Spleen (tissue), 11 donors: ENCODE measurements around the gene SPINT2. TPM values are rescaled to one million over a fixed set of nuclear protein-coding genes. Genes with fewer than 3 reads are reported as not detected.

Experiments
- DNase-seq: peaks from one replicate; pipeline ENCODE4 v3.0.0-alpha.2; 2020
- H3K27ac ChIP-seq, 8 donors: fragments of 200-600 bp; sonication (generic) in 7 of 8; 1 replicate in 4 of 8; 2 replicates in 4 of 8; pipeline versions ENCODE4 v1.5.0 to v1.8.0; 2016 to 2021; ENCODE audit warnings: inconsistent platforms in 4 of 8, mild to moderate bottlenecking in 4 of 8, moderate library complexity in 1 of 8
- H3K27me3 ChIP-seq, 7 donors: fragments of 200-600 bp; sonication (generic) in 6 of 7; replicated peaks in 1 of 7; 1 replicate in 4 of 7; 2 replicates in 3 of 7; pipeline versions ENCODE4 v1.5.0 to v1.8.0; 2016 to 2021; ENCODE audit warnings: inconsistent platforms in 3 of 7, mild to moderate bottlenecking in 1 of 7
- H3K36me3 ChIP-seq, 6 donors: fragments of 200-600 bp; sonication (generic) in 5 of 6; 1 replicate in 4 of 6; 2 replicates in 2 of 6; pipeline versions ENCODE4 v1.5.0 to v1.8.0; 2016 to 2021; ENCODE audit warnings: inconsistent platforms in 2 of 6
- H3K4me1 ChIP-seq, 6 donors: fragments of 200-600 bp; sonication (generic) in 5 of 6; 1 replicate in 3 of 6; 2 replicates in 3 of 6; pipeline versions ENCODE4 v1.5.0 to v1.8.0; 2016 to 2021; ENCODE audit warnings: inconsistent platforms in 3 of 6
- H3K4me3 ChIP-seq, 8 donors: fragments of 200-600 bp; sonication (generic) in 7 of 8; 1 replicate in 4 of 8; 2 replicates in 4 of 8; pipeline versions ENCODE4 v1.5.0 to v1.8.0; 2016 to 2021; ENCODE audit warnings: inconsistent platforms in 4 of 8, mild to moderate bottlenecking in 4 of 8, moderate library complexity in 2 of 8
- H3K9me3 ChIP-seq, 8 donors: fragments of 200-600 bp; sonication (generic) in 7 of 8; 1 replicate in 4 of 8; 2 replicates in 4 of 8; pipeline versions ENCODE4 v1.5.0 to v1.8.0; 2016 to 2021; ENCODE audit warnings: inconsistent platforms in 4 of 8
- CTCF ChIP-seq, 11 experiments: fragments of 200-600 bp in 7 of 11; fragments of 450-650 bp in 4 of 11; sonication (generic) in 4 of 11; IDR thresholded peaks in 8 of 11; conservative IDR thresholded peaks in 3 of 11; 1 replicate in 7 of 11; 2 replicates in 4 of 11; pipeline versions ENCODE4 v1.4.0 to v1.8.0; 2016 to 2021; ENCODE audit warnings: antibody characterized with exemption in 11 of 11, inconsistent platforms in 4 of 11, mild to moderate bottlenecking in 1 of 11
- POLR2A ChIP-seq, 3 donors: fragments of 450-650 bp; IDR thresholded peaks; one replicate each; pipeline ENCODE4 v1.5.1; 2017; ENCODE audit warnings: antibody characterized with exemption in 3 of 3, mild to moderate bottlenecking in 1 of 3
- POLR2AphosphoS5 ChIP-seq, 3 donors: sonication (generic); formaldehyde crosslinking; IDR thresholded peaks; one replicate each; pipeline ENCODE4 v1.5.1; 2017; ENCODE audit warnings: antibody characterized with exemption in 3 of 3
- WGBS, 5 donors: extraction: QIAGEN DNeasy Blood & Tissue Kit in 3 of 5; methylation state at CpG; one replicate each; pipeline versions ENCODE4 v1.1.5 to v1.1.7; 2013 to 2018; 5-methylcytosine and 5-hydroxymethylcytosine counted together
- intact Hi-C: fragments of 100-400 bp; cut with DNase I; formaldehyde crosslinking; loops from one replicate; pipeline ENCODE4 v1.15.0; 2023; ENCODE audit warnings: low total_unique reads
- polyA plus RNA-seq, 3 donors: library from polyadenylated mRNA; stranded (reverse); fragments of 200-250 nt; gene quantifications; one replicate each; pipeline ENCODE4 v1.2.1, GENCODE V29; 2013
- total RNA-seq, 7 donors: library from RNA; depleted of rRNA in 3 of 7; stranded (reverse); fragments of >200 nt in 3 of 7; fragmentation: NEBNext Ultra II Directional in 4 of 7; extraction: Animal tissue kit (Norgen Biotek cat#: 25700) in 4 of 7; gene quantifications; one replicate each; pipeline versions ENCODE4 v1.1.0 to v1.2.1, GENCODE V29; 2016 to 2021
- donor health status: healthy with polysubstance abuse.
- donor health status: DM: no; HTN: no; CAD: no; lungs with moderate emphysema.
- donor health status: DM: no; HTN: no; CAD: no.
- donor health status: Bipolar disorder and iron deficiency.
- donor health status: healthy.
- donor health status: DM: no; HTN: no; CAD: no.
- donor health status: DM: yes; HTN: yes; CAD: no.

The SPINT2 gene
- total and polyA plus RNA-seq, 10 donors: 41.2 to 87.8 (median 64.4) TPM

- Histone ChIP-seq H3K4me1 (peaks cover 26 to 79% (median 63%) of the 10 kb centered on the region in 6 donors), H3K9me3 (no peaks in the 10 kb centered on the region), H3K4me3 (peak overlapping the region in 5 of 8 donors; percentile 64 to 74 (median 69)), H3K36me3 (peaks cover 0 to 41% (median 18%) of the 10 kb centered on the region in 6 donors), H3K27me3 (no peaks in the 10 kb centered on the region), H3K27ac (peak overlapping the region in 7 of 8 donors; percentile 84 to 93 (median 86))
- DNase-seq: no peak
- intact Hi-C loops: no loop called here
- TF ChIP-seq POLR2AphosphoS5 (IDR thresholded peaks at IDR 0.05) (peak; percentile 64 to 80 (median 78)), CTCF (IDR thresholded peaks at IDR 0.05 in 8 of 11, conservative IDR thresholded peaks at IDR 0.05 in 3 of 11) (no peak)
- 54 to 73% (median 68%) methylated on average over 9 to 11 of the region's 11 CpGs for WGBS, 5 donors
Observed at GRCh38 chr19:38321646-38322196, 57.3 kb downstream of the SPINT2 start.

GRCh38 chr19:38323291-38323690 lies 58.9 kb downstream of the SPINT2 start:
- H3K27ac ChIP-seq: peak overlapping the region in 6 of 8 donors; percentile 16 to 93 (median 86)
- H3K9me3 ChIP-seq: no peaks in the 10 kb centered on the region
- no peaks in the 10 kb centered on the region for H3K27me3 ChIP-seq
- H3K4me3 ChIP-seq: no peak overlapping the region
- H3K36me3 ChIP-seq: peaks cover 5 to 57% (median 34%) of the 10 kb centered on the region in 6 donors
- intact Hi-C loops: no loop called here
- TF ChIP-seq POLR2AphosphoS5 (IDR thresholded peaks at IDR 0.05): peak in 1 of 3 donors; percentile 24
- no peak for TF ChIP-seq CTCF (IDR thresholded peaks at IDR 0.05 in 8 of 11, conservative IDR thresholded peaks at IDR 0.05 in 3 of 11)
- no peak for DNase-seq
- H3K4me1 ChIP-seq: peaks cover 18 to 63% (median 50%) of the 10 kb centered on the region in 6 donors
- 53 to 67% (median 63%) methylated on average over 7 of the region's 7 CpGs for WGBS, 5 donors

- intact Hi-C loops: no loop called here
- no peak overlapping the region for H3K27ac ChIP-seq
- no peak for DNase-seq
- peaks cover 5 to 68% (median 36%) of the 10 kb centered on the region in 6 donors for H3K36me3 ChIP-seq
- peaks cover 9 to 51% (median 39%) of the 10 kb centered on the region in 6 donors for H3K4me1 ChIP-seq
- no peak overlapping the region for H3K4me3 ChIP-seq
- no peaks in the 10 kb centered on the region for H3K9me3 ChIP-seq
- no peaks in the 10 kb centered on the region for H3K27me3 ChIP-seq
- WGBS, 5 donors: 85 to 97% (median 94%) methylated on average over 4 of the region's 4 CpGs
- no peak for TF ChIP-seq POLR2AphosphoS5 (IDR thresholded peaks at IDR 0.05)
- no peak for TF ChIP-seq CTCF (IDR thresholded peaks at IDR 0.05 in 8 of 11, conservative IDR thresholded peaks at IDR 0.05 in 3 of 11)
- no peak for TF ChIP-seq POLR2A (IDR thresholded peaks at IDR 0.05)
Observed at GRCh38 chr19:38324431-38324830, 60.1 kb downstream of the SPINT2 start.

GRCh38 chr19:38326591-38326990 lies 62.2 kb downstream of the SPINT2 start:
- Histone ChIP-seq H3K27ac (no peak overlapping the region), H3K4me1 (peaks cover 0 to 30% (median 21%) of the 10 kb centered on the region in 6 donors), H3K9me3 (no peaks in the 10 kb centered on the region), H3K27me3 (no peaks in the 10 kb centered on the region), H3K36me3 (peaks cover 5 to 83% (median 36%) of the 10 kb centered on the region in 6 donors), H3K4me3 (no peak overlapping the region)
- no peak for DNase-seq
- intact Hi-C loops: no loop called here
- 94 to 98% (median 95%) methylated on average over 8 to 22 of the region's 22 CpGs for WGBS, 5 donors
- TF ChIP-seq POLR2A (IDR thresholded peaks at IDR 0.05) (no peak), CTCF (IDR thresholded peaks at IDR 0.05 in 8 of 11, conservative IDR thresholded peaks at IDR 0.05 in 3 of 11) (no peak), POLR2AphosphoS5 (IDR thresholded peaks at IDR 0.05) (no peak)
